Caco-2 (cell line): Measurements from ENCODE around the gene PPP1R7. TPM values are rescaled to one million over a fixed set of nuclear protein-coding genes. Genes with fewer than 3 reads are reported as not detected.
"Not testable (repeated sequence)": the region's sequence is repeated elsewhere in the genome, so short reads cannot be mapped to it uniquely, and the experiment has no call there.

Source experiments
- BruUV-seq: library from RNA; stranded (reverse); fragments of 400-500 nt; replicated peaks from 2 replicates; lab custom pipeline; 2021; lab: Mats Ljungman, UMichigan
- CTCF ChIA-PET: fragments of 300-600 bp; sonication (Branson Sonifier 250); formaldehyde crosslinking; loops from one replicate; lab custom pipeline; 2022; ENCODE audit warnings: antibody characterized with exemption; lab: Charles Lee
- POLR2A ChIA-PET: fragments of 300-600 bp; sonication (Branson Sonifier 250); formaldehyde crosslinking; loops from one replicate; lab custom pipeline; 2022; ENCODE audit warnings: antibody characterized with exemption; lab: Charles Lee
- DNase-seq, 2 experiments: peaks; one replicate each; pipeline versions ENCODE4 v3.0.0 to v3.0.0-alpha.2; 2020 to 2022
- H3K27me3 ChIP-seq: replicated peaks from 2 replicates; pipeline ENCODE4 v1.6.0; 2011; ENCODE audit warnings: low read length; ENCODE audit not compliant: control insufficient read depth, insufficient read depth
- H3K36me3 ChIP-seq: 2 replicates; pipeline ENCODE4 v1.5.1; 2011; ENCODE audit warnings: low read length; ENCODE audit not compliant: control insufficient read depth, insufficient read depth
- H3K4me1 ChIP-seq: fragments of 250-450 bp; sonication (Bioruptor Pico); 2 replicates; pipeline ENCODE4 v1.5.1; 2020; ENCODE audit warnings: mild to moderate bottlenecking
- H3K4me3 ChIP-seq: 2 replicates; pipeline ENCODE4 v1.5.1; 2011; ENCODE audit warnings: low read depth, mild to moderate bottlenecking, control low read depth, low read length
- H3K9me3 ChIP-seq: fragments of 250-450 bp; sonication (Bioruptor Pico); 2 replicates; pipeline ENCODE4 v1.5.1; 2020; ENCODE audit warnings: mild to moderate bottlenecking, moderate library complexity
- H3K27ac Mint-ChIP-seq: one replicate; pipeline ENCODE4 v1.8.0; 2022; ENCODE audit warnings: mixed read lengths; ENCODE audit not compliant: unreplicated experiment
- H3K27me3 Mint-ChIP-seq: one replicate; pipeline ENCODE4 v1.8.0; 2022; ENCODE audit warnings: mixed read lengths; ENCODE audit not compliant: insufficient read depth, unreplicated experiment
- H3K36me3 Mint-ChIP-seq: one replicate; pipeline ENCODE4 v1.8.0; 2022; ENCODE audit warnings: mild to moderate bottlenecking, mixed read lengths; ENCODE audit not compliant: insufficient read depth, unreplicated experiment
- H3K4me1 Mint-ChIP-seq: one replicate; pipeline ENCODE4 v1.8.0; 2022; ENCODE audit warnings: low read depth, mixed read lengths; ENCODE audit not compliant: unreplicated experiment
- H3K4me3 Mint-ChIP-seq: one replicate; pipeline ENCODE4 v1.8.0; 2022; ENCODE audit warnings: mild to moderate bottlenecking, moderate library complexity, mixed read lengths; ENCODE audit not compliant: unreplicated experiment
- H3K9me3 Mint-ChIP-seq: one replicate; pipeline ENCODE4 v1.8.0; 2022; ENCODE audit warnings: mixed read lengths; ENCODE audit not compliant: unreplicated experiment
- intact Hi-C: fragments of 100-400 bp; cut with micrococcal nuclease; formaldehyde crosslinking; loops from one replicate; pipeline ENCODE4 v1.10.0; 2022; ENCODE audit not compliant: unreplicated experiment
- total RNA-seq: library from RNA; stranded (reverse); gene quantifications from 2 replicates; pipeline ENCODE4 v1.2.3, GENCODE V29; 2022
- TF ChIP-seq, protein P1 (sequence below), 2 experiments: fragments of 200-600 bp in 1 of 2; IDR thresholded peaks; 1 replicate in 1 of 2; 2 replicates in 1 of 2; pipeline versions ENCODE4 v1.5.1 to v1.8.0; 2011 to 2022; ENCODE audit warnings: antibody characterized with exemption in 1 of 2, control low read depth in 1 of 2, inconsistent platforms in 1 of 2, low read depth in 1 of 2, low read length in 1 of 2, mild to moderate bottlenecking in 1 of 2, moderate library complexity in 1 of 2; ENCODE audit not compliant: insufficient read depth in 1 of 2, severe bottlenecking in 1 of 2, unreplicated experiment in 1 of 2

PPP1R7 gene
- total RNA-seq, 1 experiment from 2014 or later = 32.5 TPM

DNA sequence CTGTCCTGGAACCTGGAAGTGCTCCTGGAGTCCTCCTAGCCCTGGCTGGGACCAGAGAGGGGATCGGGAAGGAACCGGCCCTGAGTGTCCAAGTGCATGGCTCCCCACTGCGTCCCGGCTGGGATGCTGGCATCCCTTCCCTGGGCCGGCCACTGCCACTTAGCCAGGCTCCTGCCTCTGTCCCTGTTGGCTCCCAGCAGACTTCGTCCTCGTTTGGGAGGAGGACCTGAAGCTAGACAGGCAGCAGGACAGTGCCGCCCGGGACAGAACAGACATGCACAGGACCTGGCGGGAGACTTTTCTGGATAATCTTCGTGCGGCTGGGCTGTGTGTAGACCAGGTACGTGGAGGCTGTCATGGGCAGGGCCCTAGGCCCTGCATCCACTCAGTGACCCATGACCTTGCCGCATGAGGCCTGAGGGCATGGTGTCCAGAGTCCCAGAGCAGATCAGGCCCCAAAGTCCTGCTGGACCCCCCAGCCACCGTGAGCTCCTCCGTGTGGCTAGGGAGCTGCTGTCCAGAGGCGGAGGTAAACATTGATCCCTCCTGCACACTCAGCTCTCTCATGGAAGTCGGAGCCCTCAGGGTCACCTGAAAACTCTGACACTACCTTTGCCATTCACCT, 45.4 kb downstream of the PPP1R7 start:
- TF ChIP-seq, protein P1, sequence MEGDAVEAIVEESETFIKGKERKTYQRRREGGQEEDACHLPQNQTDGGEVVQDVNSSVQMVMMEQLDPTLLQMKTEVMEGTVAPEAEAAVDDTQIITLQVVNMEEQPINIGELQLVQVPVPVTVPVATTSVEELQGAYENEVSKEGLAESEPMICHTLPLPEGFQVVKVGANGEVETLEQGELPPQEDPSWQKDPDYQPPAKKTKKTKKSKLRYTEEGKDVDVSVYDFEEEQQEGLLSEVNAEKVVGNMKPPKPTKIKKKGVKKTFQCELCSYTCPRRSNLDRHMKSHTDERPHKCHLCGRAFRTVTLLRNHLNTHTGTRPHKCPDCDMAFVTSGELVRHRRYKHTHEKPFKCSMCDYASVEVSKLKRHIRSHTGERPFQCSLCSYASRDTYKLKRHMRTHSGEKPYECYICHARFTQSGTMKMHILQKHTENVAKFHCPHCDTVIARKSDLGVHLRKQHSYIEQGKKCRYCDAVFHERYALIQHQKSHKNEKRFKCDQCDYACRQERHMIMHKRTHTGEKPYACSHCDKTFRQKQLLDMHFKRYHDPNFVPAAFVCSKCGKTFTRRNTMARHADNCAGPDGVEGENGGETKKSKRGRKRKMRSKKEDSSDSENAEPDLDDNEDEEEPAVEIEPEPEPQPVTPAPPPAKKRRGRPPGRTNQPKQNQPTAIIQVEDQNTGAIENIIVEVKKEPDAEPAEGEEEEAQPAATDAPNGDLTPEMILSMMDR (IDR thresholded peaks at IDR 0.05; ENCODE audit: insufficient read depth in 1 of 2, low read depth in 1 of 2, low read length in 1 of 2, severe bottlenecking in 1 of 2, unreplicated experiment in 1 of 2) = no peak
- POLR2A ChIA-PET = no interaction called here
- Mint-ChIP-seq H3K4me1 (no peaks in the 10 kb centered on the region), H3K27me3 (no peaks in the 10 kb centered on the region), H3K27ac (no peak overlapping the region), H3K4me3 (no peak overlapping the region), H3K36me3 (no peaks in the 10 kb centered on the region), H3K9me3 (no peaks in the 10 kb centered on the region)
- Histone ChIP-seq H3K27me3 (no peaks in the 10 kb centered on the region), H3K4me1 (no peaks in the 10 kb centered on the region), H3K36me3 (no peaks in the 10 kb centered on the region), H3K9me3 (no peaks in the 10 kb centered on the region), H3K4me3 (no peak overlapping the region)
- CTCF ChIA-PET = no interaction called here
- DNase-seq = no peak
- no TSS peak for BruUV-seq
- intact Hi-C loops = no loop called here

DNA sequence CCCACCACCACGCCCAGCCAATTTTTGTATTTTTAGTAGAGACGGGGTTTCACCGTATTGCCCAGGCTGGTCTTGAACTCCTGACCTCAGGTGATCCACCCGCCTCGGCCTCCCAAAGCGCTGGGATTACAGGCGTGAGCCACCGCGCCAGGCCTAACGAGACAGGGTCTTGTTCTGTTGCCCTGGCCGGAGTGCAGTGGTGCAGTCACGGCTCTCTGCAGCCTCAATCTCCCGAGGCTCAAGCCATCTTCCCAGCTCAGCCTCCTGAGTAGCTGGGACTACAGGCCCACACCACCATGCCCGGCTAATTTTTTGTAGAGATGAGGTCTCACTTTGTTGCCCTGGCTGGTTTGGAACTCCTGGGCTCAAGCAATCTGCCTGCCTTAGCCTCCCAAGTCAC, 47.0 kb downstream of the PPP1R7 start:
- H3K4me3 ChIP-seq, CTCF ChIA-PET, H3K9me3 Mint-ChIP-seq: not testable (repeated sequence)

DNA sequence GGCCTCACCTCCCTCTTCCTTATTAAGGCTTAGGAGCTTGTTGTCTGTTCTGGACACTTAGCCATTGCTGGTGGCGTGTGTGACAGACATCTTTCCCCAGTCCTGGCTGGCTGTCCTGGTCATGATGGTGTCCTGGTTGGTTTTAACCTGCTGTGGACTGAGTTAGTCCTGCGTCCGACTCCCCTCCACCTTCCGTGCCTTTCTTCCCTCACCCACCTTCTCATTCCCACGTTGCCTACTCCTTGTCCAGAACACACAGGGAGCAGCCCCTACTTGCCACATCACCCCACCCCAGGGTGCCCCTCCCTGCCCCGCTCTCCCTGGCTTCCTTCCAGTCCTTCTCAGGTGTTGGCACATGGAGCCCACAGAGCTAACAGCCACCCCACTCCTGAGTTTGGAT, 47.7 kb downstream of the PPP1R7 start:
- Mint-ChIP-seq H3K4me1 (no peaks in the 10 kb centered on the region), H3K36me3 (no peaks in the 10 kb centered on the region), H3K4me3 (no peak overlapping the region), H3K9me3 (no peaks in the 10 kb centered on the region), H3K27me3 (no peaks in the 10 kb centered on the region), H3K27ac (no peak overlapping the region)
- no peaks in the 10 kb centered on the region for H3K36me3 ChIP-seq
- H3K4me1 ChIP-seq = no peaks in the 10 kb centered on the region
- CTCF ChIA-PET = no interaction called here
- no TSS peak for BruUV-seq
- no peaks in the 10 kb centered on the region for H3K9me3 ChIP-seq
- POLR2A ChIA-PET = no interaction called here
- no peak for DNase-seq
- no peak overlapping the region for H3K4me3 ChIP-seq
- H3K27me3 ChIP-seq = no peaks in the 10 kb centered on the region
- TF ChIP-seq, protein P1 (IDR thresholded peaks at IDR 0.05; ENCODE audit: insufficient read depth in 1 of 2, low read depth in 1 of 2, low read length in 1 of 2, severe bottlenecking in 1 of 2, unreplicated experiment in 1 of 2) = no peak
- intact Hi-C loops = no loop called here

More for the DNA sequence above, 47.0 kb downstream of the PPP1R7 start:
- POLR2A ChIA-PET, H3K9me3 ChIP-seq, H3K36me3 Mint-ChIP-seq, intact Hi-C loops, DNase-seq, H3K27ac Mint-ChIP-seq, H3K27me3 ChIP-seq, H3K4me1 ChIP-seq, BruUV-seq, H3K4me1 Mint-ChIP-seq, H3K36me3 ChIP-seq, H3K4me3 Mint-ChIP-seq, H3K27me3 Mint-ChIP-seq: not testable (repeated sequence)
